ENCODE data around the gene GABRR3. TPM values are rescaled to one million over a fixed set of nuclear protein-coding genes. Genes with fewer than 3 reads are reported as not detected.
"Not testable (repeated sequence)": the region's sequence is repeated elsewhere in the genome, so short reads cannot be mapped to it uniquely, and the experiment has no call there.

Gene GABRR3
- total RNA-seq, 2 experiments from 2014 or later = not detected

GRCh38 chr3:98020412-98020811 is 14.7 kb downstream of the GABRR3 start:
- POLR2A ChIA-PET = no interaction called here
- no peaks in the 10 kb centered on the region for H3K9me3 Mint-ChIP-seq
- no peaks in the 10 kb centered on the region for H3K36me3 Mint-ChIP-seq
- no peaks in the 10 kb centered on the region for H3K27me3 Mint-ChIP-seq
- CTCF ChIA-PET = interaction anchor here (4.1 to 6.6 kb wide), 3 partner anchors 221 to 228 kb away, joined by 29 to 90 read pairs (median 38); no protein-coding TSS in a partner anchor
- intact Hi-C loops (cut with micrococcal nuclease) = loop anchor here (5.0 kb wide), 2 partner anchors 78 to 1158 kb away; no protein-coding TSS in a partner anchor
- H3K4me1 Mint-ChIP-seq (ENCODE audit: low read depth) = peaks cover 5% of the 10 kb centered on the region
- no peak for DNase-seq
- no peak overlapping the region for H3K4me3 Mint-ChIP-seq
- H3K27ac Mint-ChIP-seq = no peak overlapping the region

GRCh38 chr3:98018301-98018700 is 16.8 kb downstream of the GABRR3 start:
- ChIA-PET CTCF (no interaction called here), POLR2A (no interaction called here)
- intact Hi-C loops (cut with micrococcal nuclease) = no loop called here
- H3K4me1 Mint-ChIP-seq (ENCODE audit: low read depth) = peaks cover 4% of the 10 kb centered on the region
- H3K4me3 Mint-ChIP-seq = no peak overlapping the region
- H3K27ac Mint-ChIP-seq = no peak overlapping the region
- H3K27me3 Mint-ChIP-seq = no peaks in the 10 kb centered on the region
- no peaks in the 10 kb centered on the region for H3K36me3 Mint-ChIP-seq
- DNase-seq = no peak
- no peaks in the 10 kb centered on the region for H3K9me3 Mint-ChIP-seq

- no peaks in the 10 kb centered on the region for H3K9me3 Mint-ChIP-seq
- H3K4me1 Mint-ChIP-seq (ENCODE audit: low read depth) = no peaks in the 10 kb centered on the region
- H3K36me3 Mint-ChIP-seq = no peaks in the 10 kb centered on the region
- intact Hi-C loops (cut with micrococcal nuclease) = no loop called here
- POLR2A ChIA-PET = no interaction called here
- no peak overlapping the region for H3K27ac Mint-ChIP-seq
- no peak overlapping the region for H3K4me3 Mint-ChIP-seq
- DNase-seq = no peak
- CTCF ChIA-PET = interaction anchor here (1.3 to 1.4 kb wide), 3 partner anchors 9 to 25 kb away, joined by 3 to 13 read pairs (median 5); no protein-coding TSS in a partner anchor
- no peaks in the 10 kb centered on the region for H3K27me3 Mint-ChIP-seq
Observed at GRCh38 chr3:98014268-98014585, 20.9 kb downstream of the GABRR3 start.

- Mint-ChIP-seq H3K4me1 (ENCODE audit: low read depth) (no peaks in the 10 kb centered on the region), H3K36me3 (no peaks in the 10 kb centered on the region), H3K9me3 (no peaks in the 10 kb centered on the region), H3K27me3 (no peaks in the 10 kb centered on the region), H3K27ac (no peak overlapping the region), H3K4me3 (no peak overlapping the region)
- intact Hi-C loops (cut with micrococcal nuclease) = no loop called here
- POLR2A ChIA-PET = interaction anchor here (1.1 kb wide), 1 partner anchor 11 kb away, joined by 3 read pairs; no protein-coding TSS in a partner anchor
- CTCF ChIA-PET = interaction anchor here (1.3 to 4.7 kb wide), 4 partner anchors 9 to 26 kb away, joined by 3 to 30 read pairs (median 9); no protein-coding TSS in a partner anchor
- DNase-seq = no peak
Observed at GRCh38 chr3:98013411-98014267, 21.5 kb downstream of the GABRR3 start.

GRCh38 chr3:98012979-98013378 is 22.1 kb downstream of the GABRR3 start:
- H3K27ac Mint-ChIP-seq = no peak overlapping the region
- POLR2A ChIA-PET = interaction anchor here (1.1 kb wide), 1 partner anchor 11 kb away, joined by 3 read pairs; no protein-coding TSS in a partner anchor
- H3K36me3 Mint-ChIP-seq = no peaks in the 10 kb centered on the region
- H3K4me1 Mint-ChIP-seq (ENCODE audit: low read depth) = no peaks in the 10 kb centered on the region
- CTCF ChIA-PET = interaction anchor here (4.7 kb wide), 1 partner anchor 10 kb away, joined by 30 read pairs; no protein-coding TSS in a partner anchor
- DNase-seq = no peak
- intact Hi-C loops (cut with micrococcal nuclease) = no loop called here
- no peaks in the 10 kb centered on the region for H3K9me3 Mint-ChIP-seq
- no peaks in the 10 kb centered on the region for H3K27me3 Mint-ChIP-seq
- no peak overlapping the region for H3K4me3 Mint-ChIP-seq

- H3K36me3 Mint-ChIP-seq; H3K27ac Mint-ChIP-seq; H3K4me1 Mint-ChIP-seq (ENCODE audit: low read depth); H3K4me3 Mint-ChIP-seq; intact Hi-C loops (cut with micrococcal nuclease); POLR2A ChIA-PET; H3K9me3 Mint-ChIP-seq; DNase-seq; H3K27me3 Mint-ChIP-seq: not testable (repeated sequence)
- CTCF ChIA-PET = interaction anchor here (1.2 to 4.7 kb wide), 2 partner anchors 12 to 219 kb away, joined by 3 to 30 read pairs; no protein-coding TSS in a partner anchor
Observed at GRCh38 chr3:98010883-98011449, 24.1 kb downstream of the GABRR3 start.

- Mint-ChIP-seq H3K27me3 (no peaks in the 10 kb centered on the region), H3K9me3 (no peaks in the 10 kb centered on the region), H3K36me3 (no peaks in the 10 kb centered on the region), H3K27ac (no peak overlapping the region), H3K4me3 (no peak overlapping the region), H3K4me1 (ENCODE audit: low read depth) (peaks cover 3% of the 10 kb centered on the region)
- intact Hi-C loops (cut with micrococcal nuclease) = no loop called here
- no peak for DNase-seq
- POLR2A ChIA-PET = no interaction called here
- CTCF ChIA-PET = interaction anchor here (0.7 to 4.7 kb wide), 2 partner anchors 12 to 216 kb away, joined by 3 to 30 read pairs; no protein-coding TSS in a partner anchor
Observed at GRCh38 chr3:98010194-98010882, 24.8 kb downstream of the GABRR3 start.

- Mint-ChIP-seq H3K27ac (no peak overlapping the region), H3K4me1 (ENCODE audit: low read depth) (peaks cover 3% of the 10 kb centered on the region), H3K27me3 (no peaks in the 10 kb centered on the region), H3K36me3 (no peaks in the 10 kb centered on the region), H3K9me3 (no peaks in the 10 kb centered on the region), H3K4me3 (no peak overlapping the region)
- ChIA-PET POLR2A (no interaction called here), CTCF (interaction anchor here (1.9 to 4.7 kb wide), 2 partner anchors 14 kb away, joined by 8 to 30 read pairs; no protein-coding TSS in a partner anchor)
- DNase-seq = no peak
- intact Hi-C loops (cut with micrococcal nuclease) = no loop called here
Observed at GRCh38 chr3:98008855-98009254, 26.3 kb downstream of the GABRR3 start.

GRCh38 chr3:98005438-98005837 is 29.7 kb downstream of the GABRR3 start:
- CTCF ChIA-PET = no interaction called here
- POLR2A ChIA-PET = no interaction called here
- H3K27me3 Mint-ChIP-seq = no peaks in the 10 kb centered on the region
- no peak overlapping the region for H3K4me3 Mint-ChIP-seq
- DNase-seq = no peak
- intact Hi-C loops (cut with micrococcal nuclease) = no loop called here
- no peaks in the 10 kb centered on the region for H3K36me3 Mint-ChIP-seq
- H3K27ac Mint-ChIP-seq = no peak overlapping the region
- H3K9me3 Mint-ChIP-seq = no peaks in the 10 kb centered on the region
- peaks cover 9% of the 10 kb centered on the region for H3K4me1 Mint-ChIP-seq (ENCODE audit: low read depth)

- no peak for DNase-seq
- intact Hi-C loops (cut with micrococcal nuclease) = no loop called here
- Mint-ChIP-seq H3K9me3 (no peaks in the 10 kb centered on the region), H3K36me3 (no peaks in the 10 kb centered on the region), H3K27ac (no peak overlapping the region), H3K4me1 (ENCODE audit: low read depth) (peaks cover 9% of the 10 kb centered on the region), H3K4me3 (no peak overlapping the region), H3K27me3 (no peaks in the 10 kb centered on the region)
- ChIA-PET POLR2A (no interaction called here), CTCF (interaction anchor here (2.4 kb wide), 1 partner anchor 18 kb away, joined by 8 read pairs; no protein-coding TSS in a partner anchor)
Observed at GRCh38 chr3:98004721-98005120, 30.4 kb downstream of the GABRR3 start.

- Mint-ChIP-seq H3K36me3 (no peaks in the 10 kb centered on the region), H3K4me1 (ENCODE audit: low read depth) (peaks cover 9% of the 10 kb centered on the region), H3K4me3 (no peak overlapping the region), H3K27me3 (no peaks in the 10 kb centered on the region), H3K9me3 (no peaks in the 10 kb centered on the region), H3K27ac (no peak overlapping the region)
- no peak for DNase-seq
- CTCF ChIA-PET = interaction anchor here (1.3 to 2.4 kb wide), 3 partner anchors 19 to 326 kb away, joined by 3 to 8 read pairs (median 4); no protein-coding TSS in a partner anchor
- POLR2A ChIA-PET = no interaction called here
- intact Hi-C loops (cut with micrococcal nuclease) = no loop called here
Observed at GRCh38 chr3:98003306-98003969, 31.7 kb downstream of the GABRR3 start.

All from activated CD4-positive, alpha-beta memory T cell treated with anti-CD3 and anti-CD28 coated beads for 36 hours (primary cell).